SU-DHL-6 (cell line): Measurements from ENCODE around the gene ZBTB12.

Experiments used
- EZH2phosphoT487 ChIP-seq: fragments of 200-600 bp; sonication (generic), shearing (Covaris generic); conservative IDR thresholded peaks from 2 replicates; pipeline ENCODE4 v1.6.1; 2018; ENCODE audit warnings: mild to moderate bottlenecking, antibody characterized with exemption, low read length, moderate library complexity, mixed read lengths
- TF ChIP-seq, protein P1 (sequence below): fragments of 200-600 bp; sonication (generic); IDR thresholded peaks from one replicate; pipeline ENCODE4 v1.5.1; 2017; ENCODE audit warnings: antibody characterized with exemption, mild to moderate bottlenecking, low read length, moderate library complexity; ENCODE audit not compliant: insufficient read depth, poor library complexity, severe bottlenecking

DNA sequence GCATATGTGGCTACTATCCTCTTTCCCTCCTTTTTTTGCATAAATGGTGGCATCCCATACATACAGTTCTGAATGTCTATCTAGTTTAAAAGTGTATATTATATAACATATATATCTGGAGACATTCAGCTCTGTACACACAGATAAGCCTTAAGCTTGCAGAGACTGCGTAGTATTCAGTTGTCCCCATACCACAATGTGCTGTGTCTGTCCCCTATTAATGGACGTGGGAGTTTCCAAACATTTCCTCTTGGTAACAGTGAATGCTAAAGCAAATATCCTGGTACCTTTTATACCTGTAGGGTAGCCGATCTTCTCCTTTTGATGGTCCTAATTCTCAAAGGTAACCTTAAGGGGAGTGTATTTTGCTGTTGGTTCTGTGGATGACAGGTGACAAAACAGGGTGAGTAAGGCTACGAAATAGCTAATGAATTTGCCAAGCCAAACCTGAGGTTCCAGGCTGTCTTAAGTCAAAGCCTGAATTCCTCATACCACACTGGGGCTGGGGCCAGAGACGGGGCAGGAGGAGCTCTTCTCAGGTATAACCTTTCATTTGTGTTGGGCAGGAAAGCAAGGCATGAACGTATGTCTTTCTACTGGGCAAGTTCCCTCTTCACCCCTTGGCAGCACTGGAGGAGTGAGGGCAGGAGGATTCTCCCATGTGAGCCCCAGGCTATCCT lies 17.9 kb upstream of the ZBTB12 start:
- TF ChIP-seq, protein P1, sequence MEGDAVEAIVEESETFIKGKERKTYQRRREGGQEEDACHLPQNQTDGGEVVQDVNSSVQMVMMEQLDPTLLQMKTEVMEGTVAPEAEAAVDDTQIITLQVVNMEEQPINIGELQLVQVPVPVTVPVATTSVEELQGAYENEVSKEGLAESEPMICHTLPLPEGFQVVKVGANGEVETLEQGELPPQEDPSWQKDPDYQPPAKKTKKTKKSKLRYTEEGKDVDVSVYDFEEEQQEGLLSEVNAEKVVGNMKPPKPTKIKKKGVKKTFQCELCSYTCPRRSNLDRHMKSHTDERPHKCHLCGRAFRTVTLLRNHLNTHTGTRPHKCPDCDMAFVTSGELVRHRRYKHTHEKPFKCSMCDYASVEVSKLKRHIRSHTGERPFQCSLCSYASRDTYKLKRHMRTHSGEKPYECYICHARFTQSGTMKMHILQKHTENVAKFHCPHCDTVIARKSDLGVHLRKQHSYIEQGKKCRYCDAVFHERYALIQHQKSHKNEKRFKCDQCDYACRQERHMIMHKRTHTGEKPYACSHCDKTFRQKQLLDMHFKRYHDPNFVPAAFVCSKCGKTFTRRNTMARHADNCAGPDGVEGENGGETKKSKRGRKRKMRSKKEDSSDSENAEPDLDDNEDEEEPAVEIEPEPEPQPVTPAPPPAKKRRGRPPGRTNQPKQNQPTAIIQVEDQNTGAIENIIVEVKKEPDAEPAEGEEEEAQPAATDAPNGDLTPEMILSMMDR = no peak
- no peak for TF ChIP-seq EZH2phosphoT487
